GM18511 (cell line): Measurements from ENCODE around the gene ADGRG1.

Experiments
- ATAC-seq: cut with Tn5 transposase; IDR thresholded peaks from one replicate; pipeline ENCODE4 v1.9.1; 2021; ENCODE audit warnings: mild to moderate bottlenecking, moderate library complexity; ENCODE audit not compliant: unreplicated experiment

Gene ADGRG1

GRCh38 chr16:57604177-57604576 is 24.3 kb upstream of the ADGRG1 start:
- no peak for ATAC-seq

- no peak for ATAC-seq
These were observed 22.1 kb upstream of the ADGRG1 start for GRCh38 chr16:57606147-57606846.

- no peak for ATAC-seq
These were observed 21.5 kb upstream of the ADGRG1 start for GRCh38 chr16:57606847-57607501.

- no peak for ATAC-seq
These were observed 20.6 kb upstream of the ADGRG1 start for GRCh38 chr16:57607676-57608461.

GRCh38 chr16:57608462-57609113 is 19.8 kb upstream of the ADGRG1 start:
- ATAC-seq, result no peak

- ATAC-seq, result peak; percentile 97
These were observed 18.7 kb upstream of the ADGRG1 start for GRCh38 chr16:57609541-57610401.

GRCh38 chr16:57610611-57611010 is 17.8 kb upstream of the ADGRG1 start:
- no peak for ATAC-seq

- ATAC-seq, result no peak
These were observed 17.2 kb upstream of the ADGRG1 start for GRCh38 chr16:57611181-57611580.

GRCh38 chr16:57611706-57612105 is 16.7 kb upstream of the ADGRG1 start:
- no peak for ATAC-seq

- no peak for ATAC-seq
These were observed 15.9 kb upstream of the ADGRG1 start for GRCh38 chr16:57612494-57612893.

- no peak for ATAC-seq
These were observed 14.9 kb upstream of the ADGRG1 start for GRCh38 chr16:57613514-57613913.

GRCh38 chr16:57614536-57614935 is 13.9 kb upstream of the ADGRG1 start:
- no peak for ATAC-seq

- ATAC-seq, result no peak
These were observed 13.5 kb upstream of the ADGRG1 start for GRCh38 chr16:57614944-57615343.

- no peak for ATAC-seq
These were observed 12.6 kb upstream of the ADGRG1 start for GRCh38 chr16:57615813-57616212.

GRCh38 chr16:57616241-57616640 is 12.2 kb upstream of the ADGRG1 start:
- no peak for ATAC-seq

- ATAC-seq, result no peak
These were observed 11.6 kb upstream of the ADGRG1 start for GRCh38 chr16:57616876-57617275.

- no peak for ATAC-seq
These were observed 10.8 kb upstream of the ADGRG1 start for GRCh38 chr16:57617604-57618111.

GRCh38 chr16:57618296-57619132 is 9.9 kb upstream of the ADGRG1 start:
- no peak for ATAC-seq

- no peak for ATAC-seq
These were observed 9.3 kb upstream of the ADGRG1 start for GRCh38 chr16:57619133-57619605.
